Measurements from ENCODE around the gene ZNF280C.
A peak's percentile ranks its signal among the peaks of the same experiment; 100 is the strongest.

The ZNF280C gene

GRCh38 chrX:130268449-130269170 is at the start of gene ZNF280C:
TSS of gene ZNF280C (minus strand) at chrX:130268899. CDS start at chrX:130260449, 8,450 bp downstream.
- TF ChIP-seq CTCF (IDR thresholded peaks at IDR 0.05) = peak; percentile 26; the same call in 1 of the 2 replicates

- no peak for TF ChIP-seq CTCF (IDR thresholded peaks at IDR 0.05)
Measured at GRCh38 chrX:130304587-130305368, 36.1 kb upstream of the ZNF280C start.

GRCh38 chrX:130301977-130302376 is 33.3 kb upstream of the ZNF280C start:
- TF ChIP-seq CTCF (IDR thresholded peaks at IDR 0.05) = no peak

GRCh38 chrX:130301405-130301804 is 32.7 kb upstream of the ZNF280C start:
- no peak for TF ChIP-seq CTCF (IDR thresholded peaks at IDR 0.05)

GRCh38 chrX:130300010-130300282 is 31.2 kb upstream of the ZNF280C start:
- TF ChIP-seq CTCF (IDR thresholded peaks at IDR 0.05) = no peak

- TF ChIP-seq CTCF (IDR thresholded peaks at IDR 0.05) = no peak
Measured at GRCh38 chrX:130299279-130300009, 30.7 kb upstream of the ZNF280C start.

- no peak for TF ChIP-seq CTCF (IDR thresholded peaks at IDR 0.05)
Measured at GRCh38 chrX:130296743-130297142, 28.0 kb upstream of the ZNF280C start.

All from LNCAP (cell line).